ENCODE results near the gene SYNE3. TPM values are rescaled to one million over a fixed set of nuclear protein-coding genes. Genes with fewer than 3 reads are reported as not detected.

Gene SYNE3
- total and polyA plus RNA-seq, 2 of the 8 experiments (the other 6 are each of a cell fraction or from before 2014, with no cell fraction given): under 0.01 TPM; not detected in 1

DNA sequence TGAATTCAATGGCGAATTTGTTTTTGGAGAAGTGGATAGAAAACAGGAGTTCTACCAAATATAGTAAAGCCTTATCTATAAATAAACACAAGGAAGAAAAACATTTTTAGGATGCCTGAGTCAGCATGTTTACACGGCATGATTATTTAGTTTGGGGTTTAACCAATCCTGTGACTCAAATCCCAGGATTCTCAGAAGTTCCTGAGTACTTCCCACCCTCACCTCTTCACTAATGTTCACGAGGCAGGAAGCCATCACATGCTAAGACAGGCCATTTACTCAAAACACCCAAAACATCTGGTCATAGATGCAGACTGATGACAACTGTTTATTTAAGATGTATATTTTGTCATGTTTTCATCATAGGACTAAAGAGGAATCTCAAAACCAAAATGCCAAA lies 15.0 kb upstream of the SYNE3 start:
- Histone ChIP-seq H2BK15ac (ENCODE audit: low read length) (no peak overlapping the region), H3K9me3 (ENCODE audit: insufficient read depth in 2 of 2, low read depth in 1 of 2, low read length in 1 of 2) (no peaks in the 10 kb centered on the region), H3K36me3 (ENCODE audit: control insufficient read depth in 2 of 4, insufficient read depth in 4 of 4, low read length in 3 of 4) (peaks cover 0 to 12% (median 2%) of the 10 kb centered on the region in 4 experiments; a peak in 2 of 8 replicates), H4K20me1 (replicated peaks in 1 of 2; ENCODE audit: control insufficient read depth in 1 of 2, insufficient read depth in 2 of 2, low read length in 2 of 2) (peaks cover 26 to 29% of the 10 kb centered on the region in 2 experiments), H3K23ac (ENCODE audit: insufficient read length) (no peak overlapping the region), H3K14ac (ENCODE audit: insufficient read length) (no peak overlapping the region), H2BK120ac (replicated peaks; ENCODE audit: low read depth, low read length) (no peak overlapping the region), H3K79me2 (ENCODE audit: control insufficient read depth in 1 of 2, insufficient read depth in 2 of 2, low read length in 2 of 2) (peaks cover 17 to 64% of the 10 kb centered on the region in 2 experiments), H2AFZ (ENCODE audit: low read length) (no peak overlapping the region), H2BK12ac (ENCODE audit: low read depth, low read length) (no peak overlapping the region), H3K79me1 (ENCODE audit: low read depth, low read length) (peaks cover 11% of the 10 kb centered on the region), H3K4me3 (ENCODE audit: extremely low read depth in 1 of 4, insufficient read depth in 2 of 4, low read depth in 3 of 4, low read length in 4 of 4) (no peak overlapping the region), H2BK20ac (ENCODE audit: low read length) (no peak overlapping the region), H3K27me3 (replicated peaks in 1 of 4; ENCODE audit: control insufficient read depth in 3 of 4, extremely low read depth in 1 of 4, insufficient read depth in 3 of 4, low read length in 3 of 4) (no peaks in the 10 kb centered on the region), H3K23me2 (ENCODE audit: low read depth, low read length) (peaks cover 16% of the 10 kb centered on the region; the same call in 1 of the 2 replicates), H3K4me1 (replicated peaks in 1 of 4; ENCODE audit: control insufficient read depth in 3 of 4, insufficient read depth in 4 of 4, low read length in 3 of 4) (peaks cover 2 to 14% (median 3%) of the 10 kb centered on the region in 4 experiments), H3K4me2 (ENCODE audit: insufficient read depth in 1 of 2, low read depth in 2 of 2, low read length in 2 of 2) (no peak overlapping the region; a peak in 1 of 4 replicates), H3K18ac (ENCODE audit: extremely low read depth, low read length) (no peak overlapping the region), H4K91ac (replicated peaks; ENCODE audit: insufficient read length, low read length) (no peak overlapping the region), H3K56ac (replicated peaks; ENCODE audit: insufficient read length, low read depth, low read length) (no peak overlapping the region), H2AK5ac (ENCODE audit: low read depth, low read length) (no peak overlapping the region), H2BK5ac (ENCODE audit: low read depth, low read length) (no peak overlapping the region), H4K5ac (ENCODE audit: insufficient read length, low read depth, low read length) (no peak overlapping the region), H4K8ac (ENCODE audit: extremely low read depth, insufficient read depth, low read length) (no peak overlapping the region), H3K9ac (replicated peaks in 1 of 4; ENCODE audit: extremely low read depth in 1 of 4, low read depth in 3 of 4, low read length in 3 of 4) (no peak overlapping the region), H3K27ac (ENCODE audit: low read depth, low read length) (no peak overlapping the region), H3K4ac (replicated peaks; ENCODE audit: insufficient read length, low read depth, low read length) (no peak overlapping the region)
- POLR2A ChIA-PET (ENCODE audit: partially characterized antibody): no interaction called here
- FAIRE-seq: no peak
- TF ChIP-seq, protein P1, sequence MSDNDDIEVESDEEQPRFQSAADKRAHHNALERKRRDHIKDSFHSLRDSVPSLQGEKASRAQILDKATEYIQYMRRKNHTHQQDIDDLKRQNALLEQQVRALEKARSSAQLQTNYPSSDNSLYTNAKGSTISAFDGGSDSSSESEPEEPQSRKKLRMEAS (IDR thresholded peaks at IDR 0.05): no peak
- TF ChIP-seq POLR2A (IDR thresholded peaks at IDR 0.05; ENCODE audit: control extremely low read depth in 1 of 2, low read depth in 2 of 2, low read length in 2 of 2): 0 out of 3 replicates have a peak, but pooled peaks of 1 of the 2 experiments have one; percentile 8
- WGBS, 2 experiments (ENCODE audit: extremely low coverage in 1 of 2, insufficient coverage in 1 of 2, insufficient read length in 1 of 2, insufficient replicate concordance in 2 of 2, low coverage in 1 of 2, low lambda C conversion rate in 2 of 2, missing lambda C conversion rate in 1 of 2): 87% methylated on average over 3 of the region's 3 CpGs; no CpG with 5 or more reads in 1 of the 2 experiments
- no peak for DNase-seq (ENCODE audit: low read depth in 1 of 2, low spot score in 2 of 2)
- CTCF ChIA-PET (ENCODE audit: partially characterized antibody): interaction anchor here (1.3 to 3.8 kb wide), 3 partner anchors 16 to 89 kb away, joined by 4 to 13 read pairs (median 6); no protein-coding TSS in a partner anchor

Measured in H1 (cell line).